Activated T-cell treated with anti-CD3 and anti-CD28 coated beads for 48 hours (primary cell): Measurements from ENCODE around the gene NOG.
A peak's percentile ranks its signal among the peaks of the same experiment; 100 is the strongest.

Experiments
- DNase-seq: peaks from one replicate; pipeline ENCODE4 v3.0.0-alpha.2; 2020; ENCODE audit warnings: low read depth

Gene NOG

DNA sequence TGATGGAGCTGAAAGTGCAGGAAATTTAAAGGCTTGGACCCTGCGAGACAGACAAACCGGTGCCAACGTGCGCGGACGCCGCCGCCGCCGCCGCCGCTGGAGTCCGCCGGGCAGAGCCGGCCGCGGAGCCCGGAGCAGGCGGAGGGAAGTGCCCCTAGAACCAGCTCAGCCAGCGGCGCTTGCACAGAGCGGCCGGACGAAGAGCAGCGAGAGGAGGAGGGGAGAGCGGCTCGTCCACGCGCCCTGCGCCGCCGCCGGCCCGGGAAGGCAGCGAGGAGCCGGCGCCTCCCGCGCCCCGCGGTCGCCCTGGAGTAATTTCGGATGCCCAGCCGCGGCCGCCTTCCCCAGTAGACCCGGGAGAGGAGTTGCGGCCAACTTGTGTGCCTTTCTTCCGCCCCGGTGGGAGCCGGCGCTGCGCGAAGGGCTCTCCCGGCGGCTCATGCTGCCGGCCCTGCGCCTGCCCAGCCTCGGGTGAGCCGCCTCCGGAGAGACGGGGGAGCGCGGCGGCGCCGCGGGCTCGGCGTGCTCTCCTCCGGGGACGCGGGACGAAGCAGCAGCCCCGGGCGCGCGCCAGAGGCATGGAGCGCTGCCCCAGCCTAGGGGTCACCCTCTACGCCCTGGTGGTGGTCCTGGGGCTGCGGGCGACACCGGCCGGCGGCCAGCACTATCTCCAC lies at the start of gene NOG:
NOG (plus strand) TSS at position 54 of the 674 bp plus-strand sequence; CDS start at position 579, 525 bp downstream.
- DNase-seq = peak; percentile 50

DNA sequence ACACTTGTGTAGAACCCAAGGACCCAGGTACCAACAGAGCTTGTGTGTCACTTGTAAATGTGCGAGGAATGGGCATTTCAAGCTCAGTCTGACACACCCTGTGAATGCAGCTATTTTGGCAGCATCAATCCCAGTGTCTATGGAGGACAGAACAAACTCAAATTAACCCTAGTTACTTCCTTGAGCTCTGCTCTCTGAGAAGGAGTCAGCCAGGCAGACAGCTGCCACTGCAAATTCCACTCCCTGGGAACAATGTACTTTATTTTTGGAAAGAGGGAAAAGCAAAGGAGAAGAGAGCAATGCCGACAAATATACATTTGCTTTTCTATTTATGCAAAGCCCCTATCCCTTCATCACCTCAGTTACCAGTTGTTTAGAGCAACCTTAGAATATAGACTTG lies 48.4 kb upstream of the NOG start:
- no peak for DNase-seq

DNA sequence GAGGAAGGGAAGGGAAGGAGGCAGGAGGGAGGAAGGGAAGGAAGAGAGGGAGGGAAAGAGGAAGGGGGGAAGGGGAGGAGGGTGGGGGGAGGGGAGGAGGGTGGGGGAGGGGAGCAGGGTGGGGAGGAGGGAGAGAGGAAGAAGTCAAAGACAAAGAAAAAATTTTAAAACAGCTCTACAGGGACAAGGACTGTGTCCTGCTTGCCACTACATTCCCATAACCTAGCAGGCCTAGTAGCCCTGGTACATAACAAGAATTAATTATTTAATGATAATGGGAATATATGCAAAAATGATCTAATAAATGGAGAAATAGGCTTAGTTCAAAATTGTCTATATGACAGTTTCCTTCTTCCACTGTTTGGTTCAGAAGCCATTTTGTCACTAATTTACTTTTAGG lies 47.6 kb upstream of the NOG start:
- DNase-seq = no peak

DNA sequence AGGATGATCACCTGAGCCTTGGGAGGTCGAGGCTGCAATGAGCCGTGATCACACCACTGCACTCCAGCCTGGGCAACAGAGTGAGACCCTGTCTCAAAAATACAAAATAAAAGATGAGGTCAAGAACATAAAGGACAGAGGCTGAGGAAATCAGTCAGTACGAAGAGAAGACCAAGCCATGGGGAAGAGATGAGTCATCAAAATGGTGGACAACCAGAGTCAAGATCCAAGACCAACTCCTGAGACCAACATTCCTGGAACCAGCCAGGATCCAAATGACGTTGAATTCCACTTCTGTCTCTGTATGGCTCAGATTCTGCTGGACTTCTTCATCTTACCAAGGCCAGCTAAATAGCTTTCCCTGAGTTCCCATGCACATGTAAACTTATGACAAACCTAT lies 44.8 kb upstream of the NOG start:
- DNase-seq = no peak

DNA sequence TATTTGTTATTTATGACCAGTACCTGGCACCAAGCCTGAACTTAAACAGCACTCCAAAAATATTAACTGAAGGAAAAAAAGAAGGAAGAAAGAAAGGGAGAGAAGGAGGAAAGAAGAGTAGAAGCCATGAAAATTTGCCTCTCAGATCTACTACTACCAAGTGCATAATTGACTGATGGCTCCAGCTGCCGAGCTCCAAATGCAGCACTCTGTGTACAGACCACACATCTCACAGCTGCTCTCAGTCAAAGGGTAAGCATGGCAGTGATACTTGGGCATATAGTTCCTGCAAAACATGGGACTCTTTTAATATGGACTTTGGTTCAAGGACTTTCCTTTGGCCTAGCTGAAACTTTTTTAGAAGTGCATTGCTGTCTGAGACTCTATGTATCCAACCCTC lies 44.0 kb upstream of the NOG start:
- DNase-seq = no peak

DNA sequence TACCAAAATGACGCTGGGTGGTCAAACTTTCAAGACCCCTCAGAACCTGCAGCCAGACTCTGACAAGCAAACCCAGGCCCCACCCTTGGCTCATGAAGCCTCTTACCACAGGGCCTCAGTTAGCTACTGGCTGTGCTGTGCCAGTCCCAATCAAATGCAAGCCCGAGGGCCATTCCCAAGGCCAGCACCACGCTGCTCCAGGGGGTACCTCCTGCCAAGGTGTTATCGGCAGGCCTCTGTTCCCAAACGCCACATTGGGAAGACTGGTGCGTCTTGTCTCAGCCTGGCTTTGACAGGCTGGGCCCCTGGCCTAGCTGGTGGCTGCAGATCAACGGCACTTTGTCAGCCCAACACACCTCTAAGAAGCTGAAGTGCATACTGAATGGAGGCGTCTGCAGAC lies 35.8 kb upstream of the NOG start:
- no peak for DNase-seq

DNA sequence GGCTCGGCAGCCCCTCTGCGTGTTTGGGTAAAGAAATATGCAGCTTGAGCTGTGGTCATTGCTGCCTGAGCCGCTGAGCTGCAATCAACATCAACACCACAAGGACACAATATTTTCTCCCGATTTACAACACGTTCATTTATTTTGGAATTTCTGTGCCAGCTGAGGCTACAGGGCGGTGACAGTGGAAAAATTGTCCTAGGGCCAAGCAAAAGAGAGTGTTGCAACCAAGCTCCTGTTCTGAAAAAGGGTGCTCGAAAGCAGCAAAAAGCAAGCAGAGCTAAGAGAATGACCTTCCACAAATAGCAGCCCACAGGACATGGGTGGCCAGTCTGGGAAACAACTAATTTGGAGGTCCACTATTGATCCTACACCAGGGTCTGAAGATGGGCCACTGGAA lies 35.4 kb upstream of the NOG start:
- no peak for DNase-seq

DNA sequence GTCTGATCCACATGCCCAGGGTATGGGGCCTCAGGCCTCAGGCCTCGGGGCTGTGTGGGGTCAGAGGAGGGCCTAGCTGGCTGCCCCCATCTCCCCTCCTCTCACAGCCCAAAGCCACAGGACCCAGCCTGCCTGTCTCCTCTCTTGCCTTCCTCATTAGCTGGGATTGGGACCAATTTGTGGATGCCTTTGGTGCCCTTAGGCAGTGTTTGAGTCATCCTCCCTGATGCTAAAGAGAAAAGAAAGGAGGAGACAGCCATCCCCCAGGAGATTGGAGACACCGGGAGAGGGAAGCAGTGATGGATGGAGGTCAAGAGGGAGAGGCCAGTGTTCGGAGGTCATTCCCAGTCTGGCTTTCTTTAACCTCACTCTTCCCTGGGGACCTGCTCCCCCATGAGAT lies 23.3 kb upstream of the NOG start:
- DNase-seq = no peak

DNA sequence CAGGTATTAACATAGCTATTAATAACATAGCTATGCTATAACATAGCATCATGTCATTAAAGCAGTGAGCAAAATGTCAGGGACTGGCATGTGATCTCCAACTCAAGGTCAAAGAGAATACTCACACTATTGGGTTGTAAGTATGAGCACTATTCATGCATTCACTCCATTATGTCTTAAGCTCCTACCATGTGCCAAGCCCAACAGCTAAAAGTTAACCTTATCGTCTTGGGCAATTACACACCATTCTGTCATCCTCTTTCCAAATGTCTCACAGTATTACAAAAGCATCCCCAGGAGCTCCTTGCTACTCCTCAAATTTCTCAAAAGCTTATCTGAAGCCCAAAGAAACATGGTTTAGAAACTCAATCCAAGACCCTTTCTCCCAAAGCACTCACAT lies 22.0 kb upstream of the NOG start:
- no peak for DNase-seq

DNA sequence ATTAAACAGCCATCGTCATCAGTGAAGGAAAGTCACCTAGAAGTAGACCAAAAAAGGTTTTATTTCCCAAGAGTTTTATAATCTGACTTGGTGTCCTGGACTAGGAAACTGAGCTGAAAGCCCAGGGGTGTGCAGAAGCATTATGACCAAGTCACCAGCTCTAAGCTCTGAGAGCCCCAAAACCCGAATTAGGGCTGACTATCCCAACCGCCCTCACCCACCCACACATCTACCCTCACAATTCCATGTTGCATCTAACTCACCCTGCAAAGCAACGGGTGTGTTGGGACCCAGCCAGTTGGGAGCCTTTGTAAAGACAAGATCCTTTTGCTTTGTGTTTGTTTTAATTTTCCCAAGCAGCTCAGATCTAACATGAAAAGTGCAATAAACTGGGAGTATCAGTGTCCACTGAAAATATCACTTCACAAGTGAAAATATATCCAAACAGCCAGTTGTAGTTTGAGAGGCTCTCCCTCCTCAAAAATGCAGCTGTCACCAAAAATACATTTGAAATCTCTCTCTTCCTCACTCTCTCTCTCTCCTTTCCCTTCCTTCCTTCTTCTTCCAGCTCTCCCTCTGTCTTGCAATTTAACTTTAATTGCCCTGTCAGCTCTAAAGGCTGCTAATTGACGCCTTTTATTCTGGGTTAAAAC lies 16.2 kb upstream of the NOG start:
- DNase-seq = no peak

DNA sequence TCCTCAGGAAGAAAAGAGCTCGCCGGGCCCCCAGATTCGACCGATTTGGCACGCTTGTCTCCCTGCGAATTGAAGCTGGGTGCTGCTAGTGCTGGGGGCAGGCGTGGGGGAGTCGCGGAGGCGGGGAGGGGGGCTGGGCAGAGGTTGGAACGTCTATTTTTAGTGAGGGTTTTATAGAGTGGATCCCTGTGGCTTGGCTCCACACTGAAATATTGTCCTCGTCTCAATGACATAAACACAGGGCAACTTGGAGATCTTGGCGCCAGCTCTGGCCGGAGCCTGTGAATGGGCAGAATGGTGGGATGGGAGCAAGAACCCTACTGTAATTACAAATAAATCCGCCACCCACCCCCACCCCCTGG lies 15.7 kb upstream of the NOG start:
- no peak for DNase-seq

DNA sequence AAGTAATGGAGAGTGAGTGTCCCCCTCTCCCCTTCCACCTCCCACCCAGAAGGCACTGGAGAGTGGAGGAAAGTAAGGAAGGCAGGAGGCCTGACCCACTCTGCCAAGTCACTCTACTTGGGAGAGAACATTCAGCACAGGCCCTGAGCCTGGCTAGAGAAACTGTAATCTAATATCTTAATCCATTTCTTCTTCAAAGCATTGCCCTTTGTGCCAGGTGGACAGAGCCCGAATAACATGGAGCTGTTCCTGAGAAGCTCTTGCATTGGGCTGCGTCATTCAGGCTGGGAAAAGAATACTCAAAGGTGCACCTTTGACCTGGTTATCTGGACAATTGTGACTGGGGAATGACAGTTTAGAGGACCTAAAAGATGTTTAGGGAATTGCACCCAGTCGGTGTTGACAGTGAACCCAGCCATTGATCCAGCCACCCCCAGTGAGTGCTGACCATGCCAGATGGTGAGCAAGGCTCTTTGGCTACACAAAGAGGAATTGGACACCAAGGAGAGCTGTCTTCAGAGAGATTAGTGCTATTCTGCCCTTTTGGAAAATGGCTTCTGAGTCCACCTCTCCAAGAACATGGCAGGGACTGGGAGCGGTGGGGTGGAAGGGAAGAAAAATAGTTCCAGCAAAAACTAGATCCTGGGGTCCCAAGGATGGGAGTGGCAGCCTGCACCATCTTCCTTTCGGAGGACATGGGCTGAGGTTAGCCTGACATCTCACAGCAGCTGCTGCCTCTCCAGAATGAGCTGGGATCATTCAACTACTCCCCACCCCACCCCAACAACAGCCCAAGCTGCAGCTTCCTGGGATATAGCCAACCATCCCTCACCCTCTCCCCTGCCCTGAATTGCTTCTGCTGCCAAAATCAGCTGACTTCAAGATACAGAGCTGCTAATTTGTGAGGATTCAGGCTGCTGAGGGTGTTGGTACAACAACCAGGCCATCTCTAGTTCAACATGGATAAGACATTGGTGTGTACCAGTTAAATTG lies 11.6 kb upstream of the NOG start:
- no peak for DNase-seq

DNA sequence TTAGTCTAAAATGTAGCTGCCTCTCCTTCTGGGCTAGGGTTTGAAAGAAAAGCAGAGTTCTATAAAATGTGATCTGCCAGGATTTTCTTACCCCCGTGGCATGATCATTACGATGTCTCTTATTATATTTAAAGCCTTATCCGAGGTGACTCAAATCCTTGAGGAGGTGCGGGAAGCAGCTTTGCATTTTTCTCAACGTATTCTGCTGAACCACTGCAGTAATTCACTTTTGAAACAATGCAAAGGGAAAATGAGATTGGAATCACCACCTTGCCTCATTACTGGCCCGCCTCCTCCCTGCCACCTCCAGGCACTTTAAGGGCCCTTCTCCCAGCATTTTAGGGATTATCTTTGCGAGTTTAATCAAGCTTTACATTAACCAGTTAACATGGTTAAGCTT lies 9.7 kb upstream of the NOG start:
- no peak for DNase-seq

DNA sequence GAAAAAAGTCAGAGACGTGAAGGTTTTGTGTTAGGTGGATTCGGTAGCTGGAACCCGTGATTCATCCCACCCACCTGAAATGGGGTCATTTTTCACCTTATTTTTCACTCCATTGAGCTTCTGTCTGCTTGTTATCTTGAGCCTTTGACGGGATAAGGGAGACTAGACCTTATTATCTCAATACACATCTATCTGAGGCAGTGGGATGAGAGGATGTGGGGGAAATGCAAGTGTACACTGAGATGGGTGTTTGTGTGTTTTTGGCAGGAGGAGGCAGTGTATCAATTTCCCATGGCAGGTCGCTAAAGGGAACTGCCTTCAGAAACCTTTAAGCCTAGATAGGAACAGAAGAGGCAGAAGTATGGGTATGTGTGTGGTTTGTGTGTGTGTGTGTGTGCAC lies 6.2 kb upstream of the NOG start:
- no peak for DNase-seq

DNA sequence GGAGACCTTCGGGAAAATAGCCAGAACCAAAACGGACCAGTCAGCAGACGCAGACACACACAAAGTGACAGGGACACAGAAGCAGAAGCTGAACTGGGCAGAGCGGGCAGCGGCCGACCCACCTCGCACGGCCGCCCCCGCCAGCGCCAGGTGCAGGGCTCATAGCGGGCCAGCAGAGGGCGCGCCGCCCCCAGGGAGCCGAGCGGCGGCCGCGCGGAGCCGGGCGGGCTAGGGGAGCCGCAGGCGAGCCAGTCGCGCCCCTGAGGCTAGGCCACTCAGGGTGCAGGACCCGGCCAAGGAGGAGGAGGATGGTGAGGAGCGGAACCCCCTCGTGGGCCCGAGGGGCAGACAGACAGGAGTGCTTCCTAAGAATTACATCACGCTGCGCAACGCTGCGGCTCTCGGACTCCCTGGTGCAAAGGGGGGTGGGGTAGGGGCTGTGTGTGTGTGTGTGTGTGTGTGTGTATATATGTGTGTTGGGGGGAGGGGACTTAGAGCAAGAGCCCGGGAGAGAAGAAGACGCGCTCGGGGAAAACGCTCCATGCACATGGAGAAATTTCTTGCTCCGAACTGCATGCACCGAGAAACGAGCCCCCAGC lies 913 bp upstream of the NOG start:
- DNase-seq = peak; percentile 71

DNA sequence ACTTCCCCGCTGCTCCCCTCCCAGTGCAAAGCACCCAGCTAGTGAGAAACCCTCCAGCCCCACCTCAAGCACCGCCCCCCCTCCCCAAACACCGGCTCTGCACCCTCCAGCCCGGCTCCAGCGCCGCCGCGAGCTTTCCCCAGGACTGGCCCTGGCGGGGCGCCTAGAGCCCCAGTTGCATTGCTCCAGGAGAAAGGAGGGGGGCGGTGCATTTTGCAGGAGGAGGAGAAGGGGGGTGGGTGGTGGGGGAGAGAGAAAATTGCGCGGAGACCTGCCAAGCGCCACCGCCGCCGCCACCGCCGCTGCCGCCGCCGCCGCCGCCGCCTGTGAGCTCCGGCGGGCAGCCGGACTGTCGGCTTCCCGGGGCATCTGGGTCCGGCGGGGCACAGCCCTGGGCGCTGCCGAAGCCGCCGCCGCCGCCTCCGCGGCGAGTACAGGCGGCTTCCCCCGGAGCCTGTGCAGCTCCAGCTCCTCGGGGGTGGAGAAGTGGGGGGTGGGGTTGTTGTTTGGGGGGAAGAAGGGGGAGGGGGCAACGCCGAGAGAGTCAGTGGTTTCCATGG lies 333 bp upstream of the NOG start:
- no peak for DNase-seq

DNA sequence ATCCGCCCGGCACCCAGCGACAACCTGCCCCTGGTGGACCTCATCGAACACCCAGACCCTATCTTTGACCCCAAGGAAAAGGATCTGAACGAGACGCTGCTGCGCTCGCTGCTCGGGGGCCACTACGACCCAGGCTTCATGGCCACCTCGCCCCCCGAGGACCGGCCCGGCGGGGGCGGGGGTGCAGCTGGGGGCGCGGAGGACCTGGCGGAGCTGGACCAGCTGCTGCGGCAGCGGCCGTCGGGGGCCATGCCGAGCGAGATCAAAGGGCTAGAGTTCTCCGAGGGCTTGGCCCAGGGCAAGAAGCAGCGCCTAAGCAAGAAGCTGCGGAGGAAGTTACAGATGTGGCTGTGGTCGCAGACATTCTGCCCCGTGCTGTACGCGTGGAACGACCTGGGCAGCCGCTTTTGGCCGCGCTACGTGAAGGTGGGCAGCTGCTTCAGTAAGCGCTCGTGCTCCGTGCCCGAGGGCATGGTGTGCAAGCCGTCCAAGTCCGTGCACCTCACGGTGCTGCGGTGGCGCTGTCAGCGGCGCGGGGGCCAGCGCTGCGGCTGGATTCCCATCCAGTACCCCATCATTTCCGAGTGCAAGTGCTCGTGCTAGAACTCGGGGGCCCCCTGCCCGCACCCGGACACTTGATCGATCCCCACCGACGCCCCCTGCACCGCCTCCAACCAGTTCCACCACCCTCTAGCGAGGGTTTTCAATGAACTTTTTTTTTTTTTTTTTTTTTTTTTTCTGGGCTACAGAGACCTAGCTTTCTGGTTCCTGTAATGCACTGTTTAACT lies 1.0 kb downstream of the NOG start:
- DNase-seq = peak; percentile 23

DNA sequence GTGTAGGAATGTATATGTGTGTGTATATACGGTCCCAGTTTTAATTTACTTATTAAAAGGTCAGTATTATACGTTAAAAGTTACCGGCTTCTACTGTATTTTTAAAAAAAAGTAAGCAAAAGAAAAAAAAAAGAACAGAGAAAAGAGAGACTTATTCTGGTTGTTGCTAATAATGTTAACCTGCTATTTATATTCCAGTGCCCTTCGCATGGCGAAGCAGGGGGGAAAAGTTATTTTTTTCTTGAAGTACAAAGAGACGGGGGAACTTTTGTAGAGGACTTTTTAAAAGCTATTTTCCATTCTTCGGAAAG lies 1.6 kb downstream of the NOG start:
- no peak for DNase-seq

DNA sequence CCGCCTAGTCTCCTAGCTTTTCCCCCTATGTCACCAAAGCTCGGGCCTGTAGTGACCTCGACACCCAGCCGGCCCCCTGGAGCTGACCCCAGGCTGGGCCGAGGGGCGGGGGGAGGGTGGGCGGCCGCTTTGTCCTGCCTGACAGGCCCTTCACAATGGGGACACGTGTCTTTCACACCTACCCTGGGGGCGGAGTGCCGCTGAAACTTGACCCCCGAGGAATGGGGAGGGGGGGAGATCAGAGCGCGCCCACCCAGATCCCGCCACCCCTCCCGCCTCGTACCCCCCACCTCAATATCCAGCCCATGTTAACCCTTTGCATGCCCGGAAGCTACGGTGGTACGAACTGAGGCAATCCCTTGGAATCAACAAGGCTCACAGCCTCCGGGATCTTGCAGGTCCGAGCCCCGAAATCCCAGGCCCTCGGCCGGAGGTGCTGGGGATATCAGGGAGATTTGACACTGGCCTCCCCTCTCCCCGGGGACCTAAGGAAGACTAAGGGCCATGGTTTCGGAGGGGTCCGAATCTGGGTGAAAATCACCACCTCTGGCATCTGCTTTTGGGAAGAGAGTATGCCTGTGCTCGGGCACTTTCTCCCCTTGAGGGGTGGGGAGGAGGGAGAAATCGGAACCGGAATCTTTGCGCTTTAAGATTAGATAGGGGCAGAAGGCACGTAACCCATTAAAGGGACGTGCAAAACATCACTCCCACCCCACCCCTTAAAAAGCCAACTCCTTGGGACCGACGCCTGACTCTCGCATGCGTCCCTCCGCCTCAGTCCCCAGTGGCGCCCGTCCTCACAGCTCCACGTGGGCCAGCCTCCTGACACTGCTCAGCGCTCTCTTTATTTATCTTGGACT lies 2.6 kb downstream of the NOG start:
- DNase-seq = no peak

DNA sequence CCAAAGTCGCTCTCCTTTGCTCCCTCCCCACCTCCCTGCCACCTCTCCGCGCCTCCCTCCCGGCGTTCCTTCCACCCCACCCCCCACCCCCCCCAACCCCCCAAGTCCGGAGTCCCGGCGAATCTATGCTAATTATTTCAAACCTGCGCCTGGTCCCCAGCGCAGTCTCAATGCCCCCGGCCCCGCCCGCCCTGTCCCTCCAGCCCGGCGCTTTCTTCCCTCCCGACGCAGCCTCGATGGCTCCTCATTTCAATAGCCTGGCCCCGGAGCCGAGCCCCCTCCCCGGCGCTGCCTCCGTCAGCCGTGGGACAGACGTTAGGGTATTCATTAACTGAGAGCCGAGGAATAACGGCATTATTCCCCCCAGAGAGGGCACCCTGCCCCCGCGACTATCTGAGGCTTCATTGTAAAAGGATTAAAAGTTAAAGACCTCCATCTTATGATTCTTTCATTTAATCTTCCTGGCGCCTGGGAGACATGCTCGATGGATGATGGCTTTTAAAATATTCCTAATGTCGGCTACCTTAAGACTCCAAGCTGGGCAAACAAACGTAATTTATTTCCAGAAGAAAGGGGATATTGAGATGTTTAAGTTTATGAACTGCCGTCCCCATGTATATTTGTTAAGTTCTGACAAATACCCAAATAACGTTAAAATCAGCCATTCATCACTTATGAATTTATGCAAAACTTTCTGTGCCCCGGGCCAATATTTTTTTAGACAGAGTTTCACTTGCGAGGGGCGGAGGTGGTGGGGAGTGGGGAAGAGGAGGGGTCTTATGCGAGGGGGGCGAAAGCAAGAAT lies 3.4 kb downstream of the NOG start:
- no peak for DNase-seq
